ENCODE results near the gene PIP4K2A.
"Not testable (repeated sequence)": the region's sequence is repeated elsewhere in the genome, so short reads cannot be mapped to it uniquely, and the experiment has no call there.

Gene PIP4K2A

GRCh38 chr10:22714479-22715289, at the start of gene PIP4K2A:
Gene PIP4K2A, minus strand, starts transcription at chr10:22714578. Its CDS starts 252 bp downstream, at chr10:22714326.
- DNase-seq: peak; percentile 67

DNA sequence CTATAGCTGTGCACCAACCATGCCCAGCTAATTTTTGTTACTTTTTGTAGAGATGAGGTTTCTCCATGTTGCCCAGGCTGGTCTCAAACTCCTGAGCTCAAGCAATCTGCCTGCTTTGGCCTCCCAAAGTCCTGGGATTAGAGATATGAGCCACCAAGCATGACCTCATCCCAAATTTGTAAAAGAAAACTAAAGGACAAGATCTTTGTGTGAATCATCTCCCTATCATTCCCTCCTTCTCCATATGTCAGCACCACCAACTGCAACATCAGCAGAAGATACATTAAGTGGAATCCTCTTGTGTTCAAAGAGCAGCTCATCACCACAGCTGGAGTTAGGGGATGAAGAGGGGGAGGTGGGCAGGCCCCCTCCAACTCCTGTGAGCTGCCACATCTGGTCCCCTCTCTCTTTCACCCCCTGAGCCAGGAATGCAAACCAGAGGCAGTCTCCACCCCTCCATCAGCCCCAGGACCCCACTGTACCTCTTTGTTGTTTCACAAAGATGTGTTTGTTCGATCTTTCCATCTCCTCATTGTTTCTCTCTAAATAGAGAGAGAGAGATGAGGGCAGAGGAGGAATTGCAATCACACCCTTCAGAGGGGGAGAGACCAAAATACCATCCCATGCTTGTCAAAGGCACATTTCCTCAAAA, 47.3 kb upstream of the PIP4K2A start:
- no peak for DNase-seq

GRCh38 chr10:22760025-22760424, 45.6 kb upstream of the PIP4K2A start:
- no peak for DNase-seq

GRCh38 chr10:22758867-22759266, 44.5 kb upstream of the PIP4K2A start:
- DNase-seq: no peak

DNA sequence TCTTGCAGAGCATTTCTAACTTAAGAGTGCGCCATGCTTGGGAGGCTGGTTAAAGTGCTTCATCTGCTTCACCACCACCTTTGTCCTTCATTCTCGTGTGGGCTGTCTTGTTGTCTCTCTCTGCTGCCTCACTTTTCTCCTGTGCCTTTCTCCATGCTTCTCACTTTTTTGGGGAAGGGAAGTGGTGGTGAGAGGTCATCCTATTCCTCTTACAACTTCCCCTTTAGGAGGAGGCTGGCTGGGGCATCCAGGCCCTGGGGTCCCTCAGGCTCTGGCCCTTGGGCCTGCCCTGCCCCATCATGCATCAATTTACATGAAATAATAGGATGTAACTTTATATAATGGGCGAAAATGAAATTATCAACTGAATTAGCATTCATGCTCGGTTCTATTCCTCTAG, 39.9 kb upstream of the PIP4K2A start:
- no peak for DNase-seq

DNA sequence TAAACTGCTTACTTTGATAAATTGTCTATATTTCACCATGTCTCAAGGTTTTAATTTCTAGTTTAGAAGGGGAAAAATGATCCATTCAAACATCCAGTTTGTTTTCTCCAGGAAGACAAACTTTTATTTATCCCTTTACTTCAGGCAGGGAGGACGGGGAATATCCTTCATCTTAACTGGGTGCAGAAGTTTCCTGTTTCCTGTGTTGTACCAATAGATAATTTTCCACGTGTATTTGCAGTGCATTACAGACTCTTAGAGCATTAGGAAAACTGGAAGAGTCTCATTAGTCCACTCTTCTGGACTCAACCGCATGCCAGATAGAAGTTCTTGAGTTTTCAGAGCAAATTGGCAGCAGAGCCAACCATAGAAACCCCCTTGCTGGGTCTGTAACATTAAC, 39.4 kb upstream of the PIP4K2A start:
- DNase-seq: no peak

GRCh38 chr10:22752272-22752889, 38.0 kb upstream of the PIP4K2A start:
- no peak for DNase-seq

DNA sequence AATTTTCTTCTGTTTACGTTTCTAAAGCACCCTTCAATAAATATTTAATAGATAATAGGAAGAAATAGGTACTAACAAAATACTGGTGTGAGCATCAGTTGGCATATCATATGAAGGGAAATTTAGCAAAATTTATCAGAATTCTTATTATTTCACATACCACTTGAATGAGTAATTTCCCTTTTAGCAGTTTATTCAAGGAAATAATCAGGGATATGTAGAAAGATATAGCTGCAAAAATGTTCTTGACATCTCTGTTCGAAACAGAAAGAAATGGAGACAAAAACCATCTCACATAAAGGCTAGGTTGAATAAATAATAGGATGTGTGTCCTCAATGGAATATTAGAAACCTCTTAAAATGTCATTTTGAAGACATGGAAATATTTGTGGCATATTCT, 35.8 kb upstream of the PIP4K2A start:
- no peak for DNase-seq

- not testable (repeated sequence) for DNase-seq
Measured at GRCh38 chr10:22744858-22745257, 30.5 kb upstream of the PIP4K2A start.

DNA sequence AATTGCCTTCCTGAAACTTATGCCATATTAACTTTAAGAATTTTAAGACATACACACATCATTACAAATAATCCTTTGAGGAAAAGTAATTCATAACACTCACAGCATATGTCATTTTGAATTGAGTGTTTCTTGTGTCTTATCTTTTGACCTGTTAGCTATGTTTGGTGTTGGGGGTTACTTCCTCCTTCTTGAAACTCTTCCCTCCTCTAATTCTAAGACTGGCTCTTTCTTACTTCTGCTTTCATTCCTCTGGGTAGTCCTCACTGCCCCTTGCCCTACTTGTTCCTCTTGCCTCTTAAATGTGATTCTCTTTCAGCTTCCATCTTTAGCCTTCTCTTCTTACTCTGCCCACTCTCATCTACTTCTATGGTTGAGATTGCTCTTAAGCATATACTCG, 28.3 kb upstream of the PIP4K2A start:
- DNase-seq: no peak

DNA sequence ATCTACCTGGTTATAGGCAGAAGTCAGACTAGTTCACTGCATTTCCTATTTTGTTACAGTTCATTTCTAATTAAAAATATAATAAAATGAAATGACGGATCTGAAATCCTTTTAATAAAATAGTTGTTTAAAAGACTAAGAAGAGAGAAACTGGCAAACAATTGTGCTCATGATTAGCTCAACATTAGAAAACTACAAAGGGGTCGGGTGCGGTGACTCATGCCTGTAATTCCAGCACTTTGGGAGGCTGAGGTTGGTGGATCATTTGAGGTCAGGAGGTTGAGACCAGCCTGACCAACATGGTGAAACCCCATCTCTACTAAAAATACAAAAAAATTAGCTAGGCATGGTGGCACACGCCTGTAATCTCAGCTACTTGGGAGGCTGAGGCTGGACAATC, 27.3 kb upstream of the PIP4K2A start:
- not testable (repeated sequence) for DNase-seq

GRCh38 chr10:22740180-22740579, 25.8 kb upstream of the PIP4K2A start:
- DNase-seq: no peak

GRCh38 chr10:22737587-22737986, 23.2 kb upstream of the PIP4K2A start:
- DNase-seq: no peak

DNA sequence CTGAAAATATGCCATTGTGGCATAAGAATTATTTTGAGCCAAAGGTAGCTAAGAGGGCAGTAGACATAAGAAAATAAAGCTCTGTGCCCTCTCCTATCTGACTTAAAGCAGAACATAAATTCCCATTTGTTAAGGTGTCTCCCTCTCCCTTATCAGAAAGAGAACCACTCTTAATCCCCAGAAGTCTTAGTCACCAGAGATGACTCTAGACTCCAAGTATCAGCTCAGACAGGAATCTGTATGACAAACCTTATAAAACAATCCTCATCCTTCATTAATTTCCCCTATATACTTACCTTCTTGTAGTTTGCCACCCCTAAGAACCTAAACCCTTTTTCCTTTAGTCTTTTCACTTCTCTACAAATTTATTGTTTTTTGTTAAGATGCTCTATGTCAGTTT, 21.8 kb upstream of the PIP4K2A start:
- DNase-seq: no peak

DNA sequence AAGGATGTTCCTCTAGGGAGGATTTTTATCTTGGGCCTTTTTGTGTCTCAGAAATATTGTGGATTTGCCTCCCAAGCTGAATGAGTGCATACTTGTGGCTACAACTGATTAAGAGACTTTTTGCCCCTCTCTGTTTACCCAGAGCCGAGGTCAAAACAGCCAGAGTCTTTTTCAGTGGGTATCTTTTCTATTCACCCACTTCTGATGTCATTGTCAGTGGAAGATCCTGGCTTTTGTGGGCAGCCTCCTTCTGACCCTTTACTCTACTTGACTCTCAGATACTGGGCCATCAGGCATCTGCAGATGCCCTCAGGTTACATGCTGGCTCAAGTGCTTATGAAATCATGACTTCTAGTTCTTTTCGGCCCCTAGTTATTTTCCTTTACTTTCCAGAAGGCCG, 19.6 kb upstream of the PIP4K2A start:
- no peak for DNase-seq

GRCh38 chr10:22727663-22728062, 13.3 kb upstream of the PIP4K2A start:
- no peak for DNase-seq

GRCh38 chr10:22727112-22727511, 12.7 kb upstream of the PIP4K2A start:
- DNase-seq: no peak

- DNase-seq: no peak
Measured at GRCh38 chr10:22724773-22725172, 10.4 kb upstream of the PIP4K2A start.

GRCh38 chr10:22723783-22724182, 9.4 kb upstream of the PIP4K2A start:
- DNase-seq: no peak

DNA sequence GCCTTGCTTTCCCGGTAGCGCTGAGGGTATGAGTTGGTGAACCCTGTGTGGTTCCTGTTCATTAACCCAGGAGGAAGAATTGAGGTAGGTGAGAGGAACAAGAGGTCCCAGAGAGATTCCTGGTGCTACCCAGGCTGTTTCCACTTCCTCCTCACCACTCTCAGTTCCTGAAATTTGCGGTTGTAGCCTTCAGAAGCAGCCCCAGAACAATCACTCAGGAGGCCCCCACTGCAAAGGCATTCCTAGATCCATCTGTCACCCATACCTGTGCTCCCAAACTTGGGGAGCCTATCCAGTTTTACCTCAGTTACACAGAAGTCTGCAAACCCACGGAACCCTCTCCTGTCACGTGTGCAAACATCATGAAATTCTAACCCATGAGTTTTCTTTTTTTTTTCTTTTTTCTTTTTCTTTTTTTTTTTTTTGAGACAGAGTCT, 9.0 kb upstream of the PIP4K2A start:
- no peak for DNase-seq

- no peak for DNase-seq
Measured at GRCh38 chr10:22722626-22723169, 8.3 kb upstream of the PIP4K2A start.

- DNase-seq: no peak
Measured at GRCh38 chr10:22720667-22721066, 6.3 kb upstream of the PIP4K2A start.

DNA sequence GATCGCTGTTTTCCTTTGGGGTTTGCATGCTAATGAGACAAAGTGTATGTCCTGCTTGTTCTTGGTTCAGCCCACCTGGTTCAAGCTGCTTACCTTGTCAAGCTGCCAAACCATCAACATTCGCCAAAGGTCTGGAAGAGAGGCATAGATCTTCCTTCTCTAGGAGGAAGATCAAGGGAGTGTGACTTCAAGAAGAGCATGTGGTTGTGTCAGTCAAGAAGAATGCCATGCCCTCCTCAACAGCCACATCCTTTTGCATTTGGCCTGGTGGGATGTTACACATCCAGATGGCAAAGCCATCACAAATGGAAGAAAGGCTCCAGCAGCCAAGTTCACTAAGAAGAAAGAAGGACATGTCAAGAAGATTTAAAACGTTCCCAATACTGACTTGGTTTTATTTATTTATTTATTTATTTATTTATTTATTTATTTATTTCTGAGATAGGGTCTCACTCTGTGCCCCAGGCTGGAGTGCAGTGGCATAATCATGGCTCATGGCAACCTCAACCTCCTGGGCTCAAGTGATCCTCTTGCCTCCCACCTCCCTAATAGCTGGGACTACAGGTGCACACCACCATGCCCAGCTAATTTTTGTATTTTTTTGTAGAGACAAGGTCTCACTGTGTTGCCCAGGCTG, 5.1 kb upstream of the PIP4K2A start:
- no peak for DNase-seq

Data from NCI-H82 (cell line).